Gastrocnemius medialis (tissue), 4 donors: ENCODE results near the gene ATP13A1. TPM values are rescaled to one million over a fixed set of nuclear protein-coding genes. Genes with fewer than 3 reads are reported as not detected.

Experiments
- ATAC-seq, 2 donors: fragments of 150-250 bp; one replicate each; pipeline ENCODE4 v1.9.1; 2016
- DNase-seq, 2 donors: peaks; one replicate each; pipeline ENCODE4 v3.0.0-alpha.2; 2019
- H3K27ac ChIP-seq, 4 donors: fragments of 200-600 bp; sonication (generic); 1 replicate in 1 of 4; 2 replicates in 3 of 4; pipeline ENCODE4 v1.5.1; 2016 to 2018; ENCODE audit warnings: mild to moderate bottlenecking in 2 of 4, moderate library complexity in 1 of 4
- H3K27me3 ChIP-seq, 3 donors: fragments of 200-600 bp; sonication (generic) in 2 of 3; 1 replicate in 1 of 3; 2 replicates in 2 of 3; pipeline versions ENCODE4 v1.5.1 to v1.6.0; 2016 to 2019; ENCODE audit warnings: mild to moderate bottlenecking in 1 of 3, moderate library complexity in 1 of 3
- H3K36me3 ChIP-seq, 2 donors: fragments of 200-600 bp; sonication (generic) in 1 of 2; one replicate each; pipeline ENCODE4 v1.5.1; 2017 to 2018
- H3K4me1 ChIP-seq, 2 donors: fragments of 200-600 bp; sonication (generic) in 1 of 2; one replicate each; pipeline ENCODE4 v1.5.1; 2016 to 2017; ENCODE audit warnings: mild to moderate bottlenecking in 2 of 2
- H3K4me3 ChIP-seq, 4 donors: fragments of 200-600 bp; sonication (generic) in 3 of 4; 1 replicate in 1 of 4; 2 replicates in 3 of 4; pipeline ENCODE4 v1.5.1; 2016 to 2019; ENCODE audit warnings: mild to moderate bottlenecking in 2 of 4
- H3K9me3 ChIP-seq, 3 donors: fragments of 200-600 bp; sonication (generic) in 2 of 3; 1 replicate in 1 of 3; 2 replicates in 2 of 3; pipeline ENCODE4 v1.5.1; 2016 to 2019
- CTCF ChIP-seq, 5 experiments: fragments of 450-650 bp in 3 of 5; fragments of 200-600 bp in 2 of 5; sonication (generic) in 2 of 5; IDR thresholded peaks in 4 of 5; conservative IDR thresholded peaks in 1 of 5; 1 replicate in 4 of 5; 2 replicates in 1 of 5; pipeline ENCODE4 v1.5.1; 2016 to 2019; ENCODE audit warnings: antibody characterized with exemption in 5 of 5, mild to moderate bottlenecking in 3 of 5, moderate library complexity in 3 of 5
- POLR2A ChIP-seq, 2 donors: fragments of 450-650 bp; IDR thresholded peaks; one replicate each; pipeline ENCODE4 v1.6.1; 2017; ENCODE audit warnings: antibody characterized with exemption in 2 of 2, mild to moderate bottlenecking in 2 of 2, moderate library complexity in 2 of 2
- in situ Hi-C, 4 donors: fragments of 200-750 bp; cut with MboI; loops; one replicate each; pipeline versions ENCODE4 v1.15.0 to v1.8.0; 2017; ENCODE audit warnings: low sequenced_read_pairs in 4 of 4
- intact Hi-C: fragments of 100-400 bp; cut with DNase I; formaldehyde crosslinking; loops from one replicate; pipeline ENCODE4 v1.15.1; 2023; ENCODE audit warnings: low total_unique reads
- total RNA-seq, 4 donors: library from RNA; depleted of rRNA; stranded (reverse); fragments of >200 nt; gene quantifications; one replicate each; pipeline versions ENCODE4 v1.1.0 to v1.2.3, GENCODE V29; 2016

Gene ATP13A1
- total RNA-seq, 4 donors from 2014 or later, result 51.8 to 111 (median 82.8) TPM

- TF ChIP-seq POLR2A (IDR thresholded peaks at IDR 0.05) (no peak), CTCF (IDR thresholded peaks at IDR 0.05 in 4 of 5, conservative IDR thresholded peaks at IDR 0.05 in 1 of 5) (no peak)
- Histone ChIP-seq H3K27me3 (no peaks in the 10 kb centered on the region), H3K4me3 (no peak overlapping the region), H3K36me3 (no peaks in the 10 kb centered on the region), H3K4me1 (no peaks in the 10 kb centered on the region), H3K9me3 (no peaks in the 10 kb centered on the region), H3K27ac (no peak overlapping the region)
- ATAC-seq (no peak), DNase-seq (no peak)
- in situ Hi-C loops, result no loop called here
- intact Hi-C loops, result no loop called here
Measured at GRCh38 chr19:19637523-19638251, 25.8 kb downstream of the ATP13A1 start.

- Histone ChIP-seq H3K9me3 (no peaks in the 10 kb centered on the region), H3K36me3 (no peaks in the 10 kb centered on the region), H3K4me3 (no peak overlapping the region), H3K4me1 (no peaks in the 10 kb centered on the region), H3K27ac (no peak overlapping the region), H3K27me3 (no peaks in the 10 kb centered on the region)
- in situ Hi-C loops (no loop called here), intact Hi-C loops (no loop called here)
- ATAC-seq (no peak), DNase-seq (no peak)
- TF ChIP-seq CTCF (IDR thresholded peaks at IDR 0.05 in 4 of 5, conservative IDR thresholded peaks at IDR 0.05 in 1 of 5) (no peak), POLR2A (IDR thresholded peaks at IDR 0.05) (no peak)
Measured at GRCh38 chr19:19637186-19637522, 26.3 kb downstream of the ATP13A1 start.

DNA sequence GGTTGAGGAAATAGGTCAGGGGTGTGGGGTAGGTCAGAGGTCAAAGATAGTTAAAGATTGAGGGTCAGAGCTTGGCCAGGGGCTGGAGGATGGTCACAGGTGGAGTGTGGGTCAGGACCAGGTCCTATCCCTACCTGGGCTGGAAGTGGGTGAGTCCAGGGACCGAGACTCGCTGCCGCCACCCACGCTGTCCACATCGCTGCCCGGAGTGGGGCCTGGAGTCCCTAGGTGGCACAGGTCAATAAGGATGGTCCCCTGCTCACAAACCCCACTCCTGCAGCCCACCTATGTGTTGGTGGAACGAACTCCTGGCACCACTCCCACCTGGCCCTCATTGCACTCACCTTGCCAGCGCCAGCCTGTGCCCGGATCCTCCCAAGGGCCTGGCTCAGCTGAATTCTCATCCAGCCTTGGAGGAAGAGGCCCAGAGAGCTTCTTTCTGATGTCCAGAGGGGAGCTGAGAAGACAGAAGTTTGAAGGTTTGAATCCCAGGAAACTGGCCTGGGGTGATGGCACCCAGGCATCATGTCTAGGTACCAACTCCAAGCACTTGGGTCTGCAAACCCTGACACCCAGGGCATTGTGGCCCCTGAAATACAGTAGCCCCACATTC lies 26.8 kb downstream of the ATP13A1 start:
- Histone ChIP-seq H3K27me3 (no peaks in the 10 kb centered on the region), H3K27ac (no peak overlapping the region), H3K4me3 (no peak overlapping the region), H3K9me3 (no peaks in the 10 kb centered on the region), H3K36me3 (no peaks in the 10 kb centered on the region), H3K4me1 (no peaks in the 10 kb centered on the region)
- in situ Hi-C loops, result no loop called here
- no peak for TF ChIP-seq POLR2A (IDR thresholded peaks at IDR 0.05)
- intact Hi-C loops, result no loop called here
- DNase-seq (no peak), ATAC-seq (no peak)

- H3K4me3 ChIP-seq, result no peak overlapping the region
- ATAC-seq, result no peak
- no peaks in the 10 kb centered on the region for H3K4me1 ChIP-seq
- no peak overlapping the region for H3K27ac ChIP-seq
- H3K36me3 ChIP-seq, result no peaks in the 10 kb centered on the region
- intact Hi-C loops (no loop called here), in situ Hi-C loops (no loop called here)
- TF ChIP-seq CTCF (IDR thresholded peaks at IDR 0.05 in 4 of 5, conservative IDR thresholded peaks at IDR 0.05 in 1 of 5) (no peak), POLR2A (IDR thresholded peaks at IDR 0.05) (no peak)
- no peak for DNase-seq
- H3K9me3 ChIP-seq, result no peaks in the 10 kb centered on the region
- no peaks in the 10 kb centered on the region for H3K27me3 ChIP-seq
Measured at GRCh38 chr19:19635313-19635702, 28.2 kb downstream of the ATP13A1 start.

DNA sequence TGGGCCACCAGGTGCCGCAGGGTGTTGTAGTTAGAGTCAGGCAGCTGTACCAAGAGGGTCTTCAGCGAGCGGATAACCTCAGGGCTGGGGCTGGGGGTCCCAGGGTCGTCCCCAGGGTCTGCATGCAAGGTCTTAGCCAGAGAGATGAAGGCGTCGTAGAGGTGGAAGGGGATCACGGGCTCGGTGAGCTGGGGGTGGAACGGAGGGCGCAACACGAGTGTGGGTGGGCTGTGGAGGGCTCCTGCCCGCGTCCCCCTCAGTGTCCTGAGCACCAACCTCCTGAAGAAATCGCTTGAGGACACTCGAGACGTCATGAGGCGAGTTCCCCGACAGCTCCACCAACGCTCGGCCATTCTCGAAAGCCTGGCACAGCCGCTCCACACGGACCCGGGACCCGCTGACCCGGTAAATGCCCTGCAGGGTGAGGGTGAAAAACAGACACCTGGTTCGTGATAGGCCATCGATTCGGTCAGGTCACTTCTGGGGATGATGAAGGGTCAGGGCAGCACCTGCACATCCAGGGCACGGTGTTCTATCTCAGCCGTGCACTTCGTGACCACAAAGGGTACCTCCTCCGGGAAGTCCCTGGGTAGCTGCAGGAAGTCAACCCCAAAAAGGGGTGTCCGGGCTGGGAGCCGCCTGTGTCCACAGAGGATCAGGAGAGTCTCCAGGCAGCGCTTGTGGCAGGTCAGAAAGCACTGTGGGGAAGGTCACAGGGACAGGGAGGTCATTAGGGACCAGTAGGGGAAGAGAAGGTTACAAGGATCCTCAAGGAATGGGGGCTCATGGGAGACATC lies 28.8 kb downstream of the ATP13A1 start:
- TF ChIP-seq CTCF (IDR thresholded peaks at IDR 0.05 in 4 of 5, conservative IDR thresholded peaks at IDR 0.05 in 1 of 5), result no peak
- TF ChIP-seq POLR2A (IDR thresholded peaks at IDR 0.05), result no peak
- Histone ChIP-seq H3K36me3 (no peaks in the 10 kb centered on the region), H3K9me3 (no peaks in the 10 kb centered on the region), H3K4me1 (no peaks in the 10 kb centered on the region), H3K27ac (no peak overlapping the region), H3K27me3 (no peaks in the 10 kb centered on the region), H3K4me3 (no peak overlapping the region)
- no peak for ATAC-seq
- DNase-seq, result no peak
- in situ Hi-C loops (no loop called here), intact Hi-C loops (no loop called here)
